GM23338 (cell line): ENCODE measurements around the gene SLC35A4. TPM values are rescaled to one million over a fixed set of nuclear protein-coding genes. Genes with fewer than 3 reads are reported as not detected.

Source experiments
- ATAC-seq: fragments of 200-7000 bp; cut with Tn5 transposase; 3 replicates; pipeline ENCODE4 v1.9.1; 2020
- DNase-seq: peaks from one replicate; pipeline ENCODE4 v3.0.0-alpha.2; 2015; ENCODE audit warnings: low spot score
- H2AFZ ChIP-seq: fragments of 200-600 bp; sonication (generic); 2 replicates; pipeline ENCODE4 v1.8.0; 2016; ENCODE audit warnings: antibody characterized with exemption, mild to moderate bottlenecking, moderate library complexity
- H3F3A ChIP-seq: fragments of 200-600 bp; sonication (generic); replicated peaks from 2 replicates; pipeline ENCODE4 v1.8.0; 2017; ENCODE audit warnings: antibody characterized with exemption, mixed run types, low read depth
- H3K27ac ChIP-seq: fragments of 200-600 bp; sonication (generic); 2 replicates; pipeline ENCODE4 v1.6.1; 2016; ENCODE audit warnings: low read depth
- H3K27me3 ChIP-seq: fragments of 200-600 bp; sonication (generic); 2 replicates; pipeline ENCODE4 v1.8.0; 2016; ENCODE audit warnings: mild to moderate bottlenecking, mixed run types, moderate library complexity; ENCODE audit not compliant: insufficient read depth
- H3K36me3 ChIP-seq: fragments of 200-600 bp; sonication (generic); 2 replicates; pipeline ENCODE4 v1.8.0; 2016; ENCODE audit warnings: mild to moderate bottlenecking; ENCODE audit not compliant: insufficient read depth
- H3K4me1 ChIP-seq: fragments of 200-600 bp; sonication (generic); 2 replicates; pipeline ENCODE4 v1.8.0; 2016; ENCODE audit warnings: mild to moderate bottlenecking, moderate library complexity; ENCODE audit not compliant: insufficient read depth
- H3K4me2 ChIP-seq: fragments of 200-600 bp; sonication (generic); 2 replicates; pipeline ENCODE4 v1.7.1; 2017; ENCODE audit warnings: mixed run types
- H3K4me3 ChIP-seq: fragments of 200-600 bp; sonication (generic); 2 replicates; pipeline ENCODE4 v1.6.1; 2016; ENCODE audit warnings: mixed run types
- H3K79me2 ChIP-seq: fragments of 200-600 bp; sonication (generic); replicated peaks from 2 replicates; pipeline ENCODE4 v1.8.0; 2017; ENCODE audit warnings: mild to moderate bottlenecking; ENCODE audit not compliant: insufficient read depth
- H3K9me2 ChIP-seq: fragments of 200-600 bp; sonication (generic); 2 replicates; pipeline ENCODE4 v1.8.0; 2017; ENCODE audit not compliant: insufficient read depth
- H4K20me1 ChIP-seq: fragments of 200-600 bp; sonication (generic); replicated peaks from 2 replicates; pipeline ENCODE4 v1.8.0; 2017; ENCODE audit warnings: mild to moderate bottlenecking; ENCODE audit not compliant: insufficient read depth
- H3K27ac Mint-ChIP-seq: 2 replicates; pipeline ENCODE4 v1.8.0; 2020; ENCODE audit warnings: inconsistent platforms, mild to moderate bottlenecking, moderate library complexity, mixed read lengths
- H3K27me3 Mint-ChIP-seq: 3 replicates; pipeline ENCODE4 v1.8.0; 2022; ENCODE audit warnings: low read depth, mild to moderate bottlenecking, moderate library complexity, mixed read lengths, inconsistent platforms; ENCODE audit not compliant: insufficient read depth, poor library complexity
- H3K36me3 Mint-ChIP-seq: 3 replicates; pipeline ENCODE4 v1.8.0; 2021; ENCODE audit warnings: low read depth, mild to moderate bottlenecking, inconsistent platforms, moderate library complexity, mixed read lengths
- H3K4me1 Mint-ChIP-seq: 3 replicates; pipeline ENCODE4 v1.8.0; 2020; ENCODE audit warnings: mild to moderate bottlenecking, inconsistent platforms, mixed read lengths
- H3K4me3 Mint-ChIP-seq: 3 replicates; pipeline ENCODE4 v1.8.0; 2021; ENCODE audit warnings: moderate library complexity, mild to moderate bottlenecking, inconsistent platforms, mixed read lengths
- H3K9me3 Mint-ChIP-seq: 3 replicates; pipeline ENCODE4 v1.8.0; 2020; ENCODE audit warnings: moderate library complexity, mild to moderate bottlenecking, inconsistent platforms, mixed read lengths
- EZH2phosphoT487 ChIP-seq: fragments of 200-600 bp; sonication (generic); IDR thresholded peaks from one replicate; pipeline ENCODE4 v1.8.1; 2018; ENCODE audit warnings: antibody characterized with exemption; ENCODE audit not compliant: unreplicated experiment
- NANOG ChIP-seq: IDR thresholded peaks from 2 replicates; pipeline ENCODE4 v1.6.1; 2016; ENCODE audit warnings: antibody characterized with exemption, borderline replicate concordance
- STAT1 ChIP-seq: IDR thresholded peaks from one replicate; pipeline ENCODE4 v1.6.1; 2016; ENCODE audit warnings: antibody characterized with exemption; ENCODE audit not compliant: unreplicated experiment
- polyA plus RNA-seq: library from polyadenylated mRNA; unstranded; fragments of >200 nt; fragmentation: Nextera tagmentation; extraction: Ambion mirVana; gene quantifications from 2 replicates; pipeline ENCODE4 v1.2.1, GENCODE V29; 2016
- total RNA-seq: library from RNA; depleted of rRNA; stranded (reverse); fragments of >200 nt; shearing (Covaris generic); gene quantifications from 2 replicates; pipeline ENCODE4 v1.2.3, GENCODE V29; 2014
- TF ChIP-seq, protein P1 (sequence below): fragments of 250-450 bp; sonication (Bioruptor Pico); IDR thresholded peaks from 2 replicates; pipeline ENCODE4 v1.5.0; 2020; ENCODE audit warnings: mild to moderate bottlenecking, moderate library complexity
- TF ChIP-seq, protein P2 (sequence below), 2 experiments: fragments of 200-600 bp in 1 of 2; sonication (generic) in 1 of 2; conservative IDR thresholded peaks; 2 replicates each; pipeline versions ENCODE4 v1.5.1 to v1.6.1; 2016 to 2017; ENCODE audit warnings: antibody characterized with exemption in 2 of 2, low read depth in 2 of 2, mild to moderate bottlenecking in 2 of 2, moderate library complexity in 1 of 2

The SLC35A4 gene
- total and polyA plus RNA-seq, 2 experiments from 2014 or later = 17.7 to 39.1 TPM

DNA sequence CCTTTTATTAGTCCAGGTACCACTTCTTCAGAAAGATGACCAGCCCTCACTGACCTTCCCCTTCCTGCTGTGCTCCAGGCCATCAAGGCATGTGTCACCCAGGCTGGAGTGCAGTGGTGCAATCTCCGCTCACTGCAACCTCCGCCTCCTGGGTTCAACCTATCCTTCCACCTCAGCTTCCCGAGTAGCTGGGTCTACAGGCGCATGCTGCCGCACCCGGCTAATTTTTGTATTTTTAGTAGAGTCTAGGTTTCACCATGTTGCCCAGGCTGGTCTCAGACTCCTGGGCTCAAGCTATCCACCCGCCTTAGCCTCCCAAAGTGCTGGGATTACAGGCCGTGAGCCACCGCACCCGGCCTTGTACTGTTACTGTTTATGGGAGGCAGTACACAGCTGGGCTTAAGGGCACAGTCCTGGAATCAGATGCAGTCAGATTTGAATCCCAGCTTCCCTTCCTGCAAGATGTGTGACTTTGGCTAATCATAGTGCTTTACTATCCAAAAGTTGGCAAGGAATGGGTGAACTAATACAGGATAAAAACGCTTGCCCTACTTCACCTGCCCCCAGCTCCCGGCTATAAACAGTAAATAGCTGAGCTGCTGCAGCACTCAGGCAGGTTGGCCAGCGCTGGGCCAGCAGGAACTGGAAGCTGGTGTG lies 17.6 kb upstream of the SLC35A4 start (continued):
- TF ChIP-seq, protein P1, sequence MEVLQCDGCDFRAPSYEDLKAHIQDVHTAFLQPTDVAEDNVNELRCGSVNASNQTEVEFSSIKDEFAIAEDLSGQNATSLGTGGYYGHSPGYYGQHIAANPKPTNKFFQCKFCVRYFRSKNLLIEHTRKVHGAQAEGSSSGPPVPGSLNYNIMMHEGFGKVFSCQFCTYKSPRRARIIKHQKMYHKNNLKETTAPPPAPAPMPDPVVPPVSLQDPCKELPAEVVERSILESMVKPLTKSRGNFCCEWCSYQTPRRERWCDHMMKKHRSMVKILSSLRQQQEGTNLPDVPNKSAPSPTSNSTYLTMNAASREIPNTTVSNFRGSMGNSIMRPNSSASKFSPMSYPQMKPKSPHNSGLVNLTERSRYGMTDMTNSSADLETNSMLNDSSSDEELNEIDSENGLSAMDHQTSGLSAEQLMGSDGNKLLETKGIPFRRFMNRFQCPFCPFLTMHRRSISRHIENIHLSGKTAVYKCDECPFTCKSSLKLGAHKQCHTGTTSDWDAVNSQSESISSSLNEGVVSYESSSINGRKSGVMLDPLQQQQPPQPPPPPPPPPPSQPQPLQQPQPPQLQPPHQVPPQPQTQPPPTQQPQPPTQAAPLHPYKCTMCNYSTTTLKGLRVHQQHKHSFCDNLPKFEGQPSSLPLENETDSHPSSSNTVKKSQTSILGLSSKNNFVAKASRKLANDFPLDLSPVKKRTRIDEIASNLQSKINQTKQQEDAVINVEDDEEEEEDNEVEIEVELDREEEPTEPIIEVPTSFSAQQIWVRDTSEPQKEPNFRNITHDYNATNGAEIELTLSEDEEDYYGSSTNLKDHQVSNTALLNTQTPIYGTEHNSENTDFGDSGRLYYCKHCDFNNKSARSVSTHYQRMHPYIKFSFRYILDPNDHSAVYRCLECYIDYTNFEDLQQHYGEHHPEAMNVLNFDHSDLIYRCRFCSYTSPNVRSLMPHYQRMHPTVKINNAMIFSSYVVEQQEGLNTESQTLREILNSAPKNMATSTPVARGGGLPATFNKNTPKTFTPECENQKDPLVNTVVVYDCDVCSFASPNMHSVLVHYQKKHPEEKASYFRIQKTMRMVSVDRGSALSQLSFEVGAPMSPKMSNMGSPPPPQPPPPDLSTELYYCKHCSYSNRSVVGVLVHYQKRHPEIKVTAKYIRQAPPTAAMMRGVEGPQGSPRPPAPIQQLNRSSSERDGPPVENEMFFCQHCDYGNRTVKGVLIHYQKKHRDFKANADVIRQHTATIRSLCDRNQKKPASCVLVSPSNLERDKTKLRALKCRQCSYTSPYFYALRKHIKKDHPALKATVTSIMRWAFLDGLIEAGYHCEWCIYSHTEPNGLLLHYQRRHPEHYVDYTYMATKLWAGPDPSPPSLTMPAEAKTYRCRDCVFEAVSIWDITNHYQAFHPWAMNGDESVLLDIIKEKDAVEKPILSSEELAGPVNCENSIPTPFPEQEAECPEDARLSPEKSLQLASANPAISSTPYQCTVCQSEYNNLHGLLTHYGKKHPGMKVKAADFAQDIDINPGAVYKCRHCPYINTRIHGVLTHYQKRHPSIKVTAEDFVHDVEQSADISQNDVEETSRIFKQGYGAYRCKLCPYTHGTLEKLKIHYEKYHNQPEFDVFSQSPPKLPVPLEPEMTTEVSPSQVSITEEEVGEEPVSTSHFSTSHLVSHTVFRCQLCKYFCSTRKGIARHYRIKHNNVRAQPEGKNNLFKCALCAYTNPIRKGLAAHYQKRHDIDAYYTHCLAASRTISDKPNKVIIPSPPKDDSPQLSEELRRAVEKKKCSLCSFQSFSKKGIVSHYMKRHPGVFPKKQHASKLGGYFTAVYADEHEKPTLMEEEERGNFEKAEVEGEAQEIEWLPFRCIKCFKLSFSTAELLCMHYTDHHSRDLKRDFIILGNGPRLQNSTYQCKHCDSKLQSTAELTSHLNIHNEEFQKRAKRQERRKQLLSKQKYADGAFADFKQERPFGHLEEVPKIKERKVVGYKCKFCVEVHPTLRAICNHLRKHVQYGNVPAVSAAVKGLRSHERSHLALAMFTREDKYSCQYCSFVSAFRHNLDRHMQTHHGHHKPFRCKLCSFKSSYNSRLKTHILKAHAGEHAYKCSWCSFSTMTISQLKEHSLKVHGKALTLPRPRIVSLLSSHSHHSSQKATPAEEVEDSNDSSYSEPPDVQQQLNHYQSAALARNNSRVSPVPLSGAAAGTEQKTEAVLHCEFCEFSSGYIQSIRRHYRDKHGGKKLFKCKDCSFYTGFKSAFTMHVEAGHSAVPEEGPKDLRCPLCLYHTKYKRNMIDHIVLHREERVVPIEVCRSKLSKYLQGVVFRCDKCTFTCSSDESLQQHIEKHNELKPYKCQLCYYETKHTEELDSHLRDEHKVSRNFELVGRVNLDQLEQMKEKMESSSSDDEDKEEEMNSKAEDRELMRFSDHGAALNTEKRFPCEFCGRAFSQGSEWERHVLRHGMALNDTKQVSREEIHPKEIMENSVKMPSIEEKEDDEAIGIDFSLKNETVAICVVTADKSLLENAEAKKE = no peak
- TF ChIP-seq STAT1 = no peak

- peak within 1 kb of the TSS; percentile 77 for H3K4me3 ChIP-seq
- Mint-ChIP-seq H3K36me3 (peaks cover 46% of the 10 kb centered on the region), H3K27me3 (peaks cover 17% of the 10 kb centered on the region), H3K9me3 (no peaks in the 10 kb centered on the region), H3K4me3 (peak within 1 kb of the TSS; percentile 88), H3K27ac (peak within 1 kb of the TSS; percentile 98), H3K4me1 (peaks cover 24% of the 10 kb centered on the region)
- H3K36me3 ChIP-seq = peaks cover 29% of the 10 kb centered on the region
- H3K79me2 ChIP-seq = peaks cover 11% of the 10 kb centered on the region; the same call in 1 of the 2 replicates
- peak within 1 kb of the TSS; percentile 29 for H2AFZ ChIP-seq
- peaks cover 26% of the 10 kb centered on the region for H3K4me1 ChIP-seq
- peaks cover 5% of the 10 kb centered on the region; the same call in 1 of the 2 replicates for H4K20me1 ChIP-seq
- peak; percentile 99 for DNase-seq
- no peaks in the 10 kb centered on the region for H3K9me2 ChIP-seq
- peak within 1 kb of the TSS; percentile 95 for H3K27ac ChIP-seq
- peaks cover 17% of the 10 kb centered on the region for H3F3A ChIP-seq
- peak; percentile 95 for ATAC-seq
- H3K27me3 ChIP-seq = no peaks in the 10 kb centered on the region
- peak within 1 kb of the TSS; percentile 96 for H3K4me2 ChIP-seq
- TF ChIP-seq, protein P1 = no peak
- TF ChIP-seq EZH2phosphoT487 (no peak), NANOG (no peak)
- TF ChIP-seq, protein P2, sequence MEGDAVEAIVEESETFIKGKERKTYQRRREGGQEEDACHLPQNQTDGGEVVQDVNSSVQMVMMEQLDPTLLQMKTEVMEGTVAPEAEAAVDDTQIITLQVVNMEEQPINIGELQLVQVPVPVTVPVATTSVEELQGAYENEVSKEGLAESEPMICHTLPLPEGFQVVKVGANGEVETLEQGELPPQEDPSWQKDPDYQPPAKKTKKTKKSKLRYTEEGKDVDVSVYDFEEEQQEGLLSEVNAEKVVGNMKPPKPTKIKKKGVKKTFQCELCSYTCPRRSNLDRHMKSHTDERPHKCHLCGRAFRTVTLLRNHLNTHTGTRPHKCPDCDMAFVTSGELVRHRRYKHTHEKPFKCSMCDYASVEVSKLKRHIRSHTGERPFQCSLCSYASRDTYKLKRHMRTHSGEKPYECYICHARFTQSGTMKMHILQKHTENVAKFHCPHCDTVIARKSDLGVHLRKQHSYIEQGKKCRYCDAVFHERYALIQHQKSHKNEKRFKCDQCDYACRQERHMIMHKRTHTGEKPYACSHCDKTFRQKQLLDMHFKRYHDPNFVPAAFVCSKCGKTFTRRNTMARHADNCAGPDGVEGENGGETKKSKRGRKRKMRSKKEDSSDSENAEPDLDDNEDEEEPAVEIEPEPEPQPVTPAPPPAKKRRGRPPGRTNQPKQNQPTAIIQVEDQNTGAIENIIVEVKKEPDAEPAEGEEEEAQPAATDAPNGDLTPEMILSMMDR (conservative IDR thresholded peaks at IDR 0.05; ENCODE audit: low read depth in 2 of 2) = peak in 1 of 2 experiments; percentile 36; a peak in 2 of 4 replicates
Measured at GRCh38 chr5:140547508-140548299, 16.9 kb upstream of the SLC35A4 start, which contains the start of gene EIF4EBP3. TSS of gene EIF4EBP3 (plus strand) at chr5:140547662. CDS start at chr5:140547738, 76 bp downstream.
